ENCODE results near the gene FTO.

FTO gene

DNA sequence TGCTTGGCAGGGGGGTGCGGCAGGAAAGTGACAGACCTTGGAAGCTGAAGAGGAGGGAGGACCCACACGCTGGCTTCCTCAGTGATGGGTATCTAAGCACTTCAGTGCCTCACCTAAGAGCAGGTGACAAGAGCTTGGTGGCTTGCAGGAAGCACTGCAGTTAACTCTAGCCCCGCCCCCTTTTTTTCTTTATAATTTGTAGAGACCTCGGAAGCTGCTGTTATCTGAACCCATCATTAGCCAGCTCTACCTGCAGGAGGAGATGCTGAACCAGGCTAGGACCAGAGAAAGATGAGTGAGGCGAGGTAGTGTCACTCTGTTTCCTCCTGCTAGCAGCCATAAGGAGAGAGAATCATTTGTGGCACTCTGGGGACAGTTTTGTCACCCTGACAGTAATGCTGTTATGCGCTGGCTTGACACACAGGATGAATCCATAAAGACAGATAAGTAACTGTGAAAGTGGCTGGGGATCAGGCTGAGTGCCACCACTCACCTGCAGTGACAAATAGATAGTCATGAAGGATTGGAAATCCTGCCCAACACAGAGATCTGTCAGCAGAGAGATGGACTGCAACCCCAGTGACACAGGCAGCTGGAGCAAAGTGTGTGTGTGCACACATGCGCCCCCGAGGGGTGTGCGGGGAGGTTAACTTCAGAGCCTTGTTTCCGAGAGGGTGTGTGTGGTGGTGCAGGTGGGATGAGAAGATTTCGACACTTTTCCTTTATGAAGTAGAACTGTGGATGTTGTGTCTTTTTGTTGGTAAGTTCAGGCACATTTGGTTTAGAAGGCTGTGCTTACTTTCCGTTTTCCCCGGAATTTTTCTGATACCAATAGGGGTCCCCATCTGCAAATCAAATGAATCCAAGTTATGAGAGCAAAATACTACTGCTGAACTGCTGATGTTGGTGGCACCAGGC, 358.7 kb downstream of the FTO start:
- TF ChIP-seq, protein P1, sequence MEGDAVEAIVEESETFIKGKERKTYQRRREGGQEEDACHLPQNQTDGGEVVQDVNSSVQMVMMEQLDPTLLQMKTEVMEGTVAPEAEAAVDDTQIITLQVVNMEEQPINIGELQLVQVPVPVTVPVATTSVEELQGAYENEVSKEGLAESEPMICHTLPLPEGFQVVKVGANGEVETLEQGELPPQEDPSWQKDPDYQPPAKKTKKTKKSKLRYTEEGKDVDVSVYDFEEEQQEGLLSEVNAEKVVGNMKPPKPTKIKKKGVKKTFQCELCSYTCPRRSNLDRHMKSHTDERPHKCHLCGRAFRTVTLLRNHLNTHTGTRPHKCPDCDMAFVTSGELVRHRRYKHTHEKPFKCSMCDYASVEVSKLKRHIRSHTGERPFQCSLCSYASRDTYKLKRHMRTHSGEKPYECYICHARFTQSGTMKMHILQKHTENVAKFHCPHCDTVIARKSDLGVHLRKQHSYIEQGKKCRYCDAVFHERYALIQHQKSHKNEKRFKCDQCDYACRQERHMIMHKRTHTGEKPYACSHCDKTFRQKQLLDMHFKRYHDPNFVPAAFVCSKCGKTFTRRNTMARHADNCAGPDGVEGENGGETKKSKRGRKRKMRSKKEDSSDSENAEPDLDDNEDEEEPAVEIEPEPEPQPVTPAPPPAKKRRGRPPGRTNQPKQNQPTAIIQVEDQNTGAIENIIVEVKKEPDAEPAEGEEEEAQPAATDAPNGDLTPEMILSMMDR (IDR thresholded peaks at IDR 0.05), result no peak
- no peak for DNase-seq (ENCODE audit: low spot score)
- H3K27ac ChIP-seq, result no peak overlapping the region
- no peak overlapping the region for H3K4me3 ChIP-seq

DNA sequence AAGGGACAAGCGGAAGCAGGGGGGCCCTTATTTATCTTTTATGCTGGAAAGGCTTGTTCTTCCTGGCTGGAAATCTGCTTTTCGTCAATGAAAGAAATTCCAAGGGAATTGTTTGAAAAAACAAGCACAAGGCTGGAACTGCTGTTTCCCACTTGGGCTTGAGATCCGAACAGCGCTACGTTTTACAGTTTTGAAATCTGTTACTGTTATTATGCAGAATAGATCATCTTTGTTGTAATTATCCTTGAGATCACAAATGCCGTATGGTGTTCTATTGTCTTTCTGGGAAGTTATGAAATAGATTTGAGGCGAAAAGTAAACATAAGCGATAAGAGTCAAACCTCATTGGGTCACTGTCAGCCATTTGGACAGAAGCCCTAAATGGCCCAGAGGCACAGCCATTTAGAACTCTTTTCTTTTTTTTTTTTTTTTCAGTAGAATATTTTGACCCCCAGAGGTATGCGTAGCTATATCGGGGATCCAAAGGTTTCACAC, 359.4 kb downstream of the FTO start:
- TF ChIP-seq, protein P1 (IDR thresholded peaks at IDR 0.05), result no peak
- H3K4me3 ChIP-seq, result no peak overlapping the region
- no peak overlapping the region for H3K27ac ChIP-seq
- DNase-seq (ENCODE audit: low spot score), result no peak

GRCh38 chr16:54066451-54067105, 362.6 kb downstream of the FTO start:
- no peak for DNase-seq (ENCODE audit: low spot score)
- H3K27ac ChIP-seq, result no peak overlapping the region
- TF ChIP-seq, protein P1 (IDR thresholded peaks at IDR 0.05), result no peak
- no peak overlapping the region for H3K4me3 ChIP-seq

- Histone ChIP-seq H3K4me3 (no peak overlapping the region), H3K27ac (no peak overlapping the region)
- no peak for DNase-seq (ENCODE audit: low spot score)
- TF ChIP-seq, protein P1 (IDR thresholded peaks at IDR 0.05), result no peak
Measured at GRCh38 chr16:54067322-54068065, 363.5 kb downstream of the FTO start.

GRCh38 chr16:54068212-54068611, 364.3 kb downstream of the FTO start:
- H3K27ac ChIP-seq, result no peak overlapping the region
- DNase-seq (ENCODE audit: low spot score), result no peak
- TF ChIP-seq, protein P1 (IDR thresholded peaks at IDR 0.05), result no peak
- H3K4me3 ChIP-seq, result no peak overlapping the region

DNA sequence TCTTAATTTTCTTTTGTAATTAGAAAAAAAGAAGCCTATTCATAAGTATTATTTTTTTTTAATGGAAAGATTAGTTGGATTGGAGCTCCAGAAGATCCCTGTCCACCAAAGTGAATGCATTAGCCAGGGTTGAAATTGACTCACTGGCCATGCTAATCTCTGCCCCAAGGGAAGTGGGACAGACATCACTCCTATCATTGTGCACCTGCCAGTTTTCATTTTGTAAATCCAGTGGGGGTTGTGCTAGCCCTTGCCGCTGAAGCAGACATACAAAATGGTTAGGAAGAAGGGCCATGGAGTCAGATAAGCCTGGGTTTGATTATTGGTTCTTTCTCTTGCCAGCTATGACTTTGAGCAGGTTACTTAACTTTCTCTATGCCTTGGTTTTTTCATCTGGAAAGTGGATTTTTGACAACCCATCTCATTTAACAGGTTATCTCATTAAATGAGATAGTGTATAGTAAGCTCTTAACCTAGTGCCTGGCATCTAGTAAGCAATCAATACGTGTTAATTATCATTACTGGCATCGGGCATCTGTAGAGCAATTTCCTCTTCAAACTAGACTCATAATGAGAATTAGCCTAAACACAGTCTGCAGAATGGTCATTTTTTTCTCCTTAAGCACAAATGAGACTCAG, 365.8 kb downstream of the FTO start:
- TF ChIP-seq, protein P1 (IDR thresholded peaks at IDR 0.05), result no peak
- no peak overlapping the region for H3K27ac ChIP-seq
- DNase-seq (ENCODE audit: low spot score), result no peak
- H3K4me3 ChIP-seq, result no peak overlapping the region
